HG03196 (cell line): Measurements from ENCODE around the gene AKR1C2.
"Not testable (repeated sequence)": the region's sequence is repeated elsewhere in the genome, so short reads cannot be mapped to it uniquely, and the experiment has no call there.

Source experiments
- ATAC-seq: cut with Tn5 transposase; IDR thresholded peaks from one replicate; pipeline ENCODE4 v1.9.1; 2021; ENCODE audit not compliant: unreplicated experiment

AKR1C2 gene

GRCh38 chr10:4962308-4962707 is 41.3 kb downstream of the AKR1C2 start:
- not testable (repeated sequence) for ATAC-seq

GRCh38 chr10:4961558-4961957 is 42.1 kb downstream of the AKR1C2 start:
- ATAC-seq: not testable (repeated sequence)

- ATAC-seq: not testable (repeated sequence)
Measured at GRCh38 chr10:4956955-4957645, 46.6 kb downstream of the AKR1C2 start.

GRCh38 chr10:4956088-4956487 is 47.6 kb downstream of the AKR1C2 start:
- not testable (repeated sequence) for ATAC-seq

- ATAC-seq: no peak
Measured at GRCh38 chr10:4953405-4953804, 50.3 kb downstream of the AKR1C2 start.

GRCh38 chr10:4951512-4952162 is 52.0 kb downstream of the AKR1C2 start:
- not testable (repeated sequence) for ATAC-seq

- ATAC-seq: no peak
Measured at GRCh38 chr10:4947635-4948596, 55.7 kb downstream of the AKR1C2 start.

GRCh38 chr10:4947039-4947634 is 56.5 kb downstream of the AKR1C2 start:
- no peak for ATAC-seq

- ATAC-seq: no peak
Measured at GRCh38 chr10:4945766-4946717, 57.6 kb downstream of the AKR1C2 start.

GRCh38 chr10:4944841-4945240 is 58.8 kb downstream of the AKR1C2 start:
- no peak for ATAC-seq

GRCh38 chr10:4943821-4944220 is 59.8 kb downstream of the AKR1C2 start:
- ATAC-seq: no peak

- not testable (repeated sequence) for ATAC-seq
Measured at GRCh38 chr10:4943416-4943815, 60.2 kb downstream of the AKR1C2 start.

- ATAC-seq: not testable (repeated sequence)
Measured at GRCh38 chr10:4942931-4943330, 60.7 kb downstream of the AKR1C2 start.

GRCh38 chr10:4941540-4942330 is 61.9 kb downstream of the AKR1C2 start:
- no peak for ATAC-seq

- not testable (repeated sequence) for ATAC-seq
Measured at GRCh38 chr10:4940909-4941308, 62.7 kb downstream of the AKR1C2 start.

GRCh38 chr10:4940073-4940428 is 63.6 kb downstream of the AKR1C2 start:
- ATAC-seq: not testable (repeated sequence)

- no peak for ATAC-seq
Measured at GRCh38 chr10:4939224-4940072, 64.2 kb downstream of the AKR1C2 start.
